Neural progenitor cell (in vitro differentiated cells): ENCODE measurements around the gene SLC25A27.

Experiments used
- CTCF ChIP-seq: fragments of 200-600 bp; sonication (generic); IDR thresholded peaks from 2 replicates; pipeline ENCODE4 v1.5.1; 2017; ENCODE audit warnings: antibody characterized with exemption, mild to moderate bottlenecking
- EZH2 ChIP-seq: fragments of 200-600 bp; sonication (generic); IDR thresholded peaks from 2 replicates; pipeline ENCODE4 v1.6.1; 2017; ENCODE audit warnings: antibody characterized with exemption, mild to moderate bottlenecking, moderate library complexity

- TF ChIP-seq CTCF: no peak
- TF ChIP-seq EZH2: no peak
Measured at GRCh38 chr6:46689657-46690056, 36.9 kb downstream of the SLC25A27 start.
